ENCODE measurements around the gene ADCY9.

Gene ADCY9

DNA sequence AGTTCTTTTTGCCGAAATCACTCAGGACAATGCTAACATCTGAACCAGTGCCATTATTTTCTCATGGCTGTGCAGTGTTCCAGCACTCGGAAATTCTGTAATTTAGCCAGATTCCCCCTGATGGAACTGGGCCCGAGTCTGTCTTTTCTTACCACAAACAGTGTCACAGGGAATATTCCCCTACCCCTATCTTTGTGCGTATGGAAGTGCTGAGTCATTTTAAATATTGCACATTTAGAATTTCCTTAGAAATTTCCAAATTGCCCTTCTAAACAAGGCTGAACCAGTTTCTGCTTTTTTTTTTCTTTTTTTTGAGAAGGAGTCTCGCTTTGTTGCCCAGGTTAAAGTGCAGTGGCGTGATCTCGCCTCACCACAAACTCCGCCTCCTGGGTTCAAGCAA, 147.7 kb downstream of the ADCY9 start:
- TF ChIP-seq, protein P1, sequence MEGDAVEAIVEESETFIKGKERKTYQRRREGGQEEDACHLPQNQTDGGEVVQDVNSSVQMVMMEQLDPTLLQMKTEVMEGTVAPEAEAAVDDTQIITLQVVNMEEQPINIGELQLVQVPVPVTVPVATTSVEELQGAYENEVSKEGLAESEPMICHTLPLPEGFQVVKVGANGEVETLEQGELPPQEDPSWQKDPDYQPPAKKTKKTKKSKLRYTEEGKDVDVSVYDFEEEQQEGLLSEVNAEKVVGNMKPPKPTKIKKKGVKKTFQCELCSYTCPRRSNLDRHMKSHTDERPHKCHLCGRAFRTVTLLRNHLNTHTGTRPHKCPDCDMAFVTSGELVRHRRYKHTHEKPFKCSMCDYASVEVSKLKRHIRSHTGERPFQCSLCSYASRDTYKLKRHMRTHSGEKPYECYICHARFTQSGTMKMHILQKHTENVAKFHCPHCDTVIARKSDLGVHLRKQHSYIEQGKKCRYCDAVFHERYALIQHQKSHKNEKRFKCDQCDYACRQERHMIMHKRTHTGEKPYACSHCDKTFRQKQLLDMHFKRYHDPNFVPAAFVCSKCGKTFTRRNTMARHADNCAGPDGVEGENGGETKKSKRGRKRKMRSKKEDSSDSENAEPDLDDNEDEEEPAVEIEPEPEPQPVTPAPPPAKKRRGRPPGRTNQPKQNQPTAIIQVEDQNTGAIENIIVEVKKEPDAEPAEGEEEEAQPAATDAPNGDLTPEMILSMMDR (IDR thresholded peaks at IDR 0.05; ENCODE audit: insufficient read depth, low read length, missing control alignments), result no peak
- CTCF ChIA-PET, result interaction anchor here (0.9 kb wide), 1 partner anchor 285 kb away, joined by 4 read pairs; no protein-coding TSS in a partner anchor
- POLR2A ChIA-PET, result no interaction called here
- no peak overlapping the region for H3K4me3 ChIP-seq (ENCODE audit: low read depth, low read length)
- DNase-seq (ENCODE audit: low read depth, low spot score), result no peak

DNA sequence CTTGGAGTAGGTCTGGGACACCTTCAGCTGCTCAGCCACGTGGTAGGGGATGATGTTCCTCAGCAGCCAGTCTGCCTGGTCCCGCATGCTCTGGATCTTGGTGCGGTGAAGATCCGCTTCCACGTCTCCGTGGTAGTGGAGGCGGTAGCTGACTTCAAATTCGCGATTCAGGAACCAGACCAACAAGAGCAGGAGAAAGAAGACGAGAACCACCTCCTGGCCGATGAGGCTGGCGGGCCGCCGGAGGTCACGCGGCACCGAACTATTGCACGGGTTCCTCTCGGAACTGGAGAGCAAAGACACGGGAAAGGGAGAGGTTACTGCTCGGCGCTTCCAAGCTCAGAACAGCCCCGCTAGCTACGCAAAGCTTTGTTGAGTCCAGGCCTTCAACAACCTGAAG, 149.6 kb downstream of the ADCY9 start:
- TF ChIP-seq, protein P1 (IDR thresholded peaks at IDR 0.05; ENCODE audit: insufficient read depth, low read length, missing control alignments), result no peak
- no peak overlapping the region for H3K4me3 ChIP-seq (ENCODE audit: low read depth, low read length)
- ChIA-PET CTCF (interaction anchor here (0.8 to 1.6 kb wide), 3 partner anchors 8 to 28 kb away, joined by 3 to 4 read pairs (median 3); no protein-coding TSS in a partner anchor), POLR2A (no interaction called here)
- no peak for DNase-seq (ENCODE audit: low read depth, low spot score)

DNA sequence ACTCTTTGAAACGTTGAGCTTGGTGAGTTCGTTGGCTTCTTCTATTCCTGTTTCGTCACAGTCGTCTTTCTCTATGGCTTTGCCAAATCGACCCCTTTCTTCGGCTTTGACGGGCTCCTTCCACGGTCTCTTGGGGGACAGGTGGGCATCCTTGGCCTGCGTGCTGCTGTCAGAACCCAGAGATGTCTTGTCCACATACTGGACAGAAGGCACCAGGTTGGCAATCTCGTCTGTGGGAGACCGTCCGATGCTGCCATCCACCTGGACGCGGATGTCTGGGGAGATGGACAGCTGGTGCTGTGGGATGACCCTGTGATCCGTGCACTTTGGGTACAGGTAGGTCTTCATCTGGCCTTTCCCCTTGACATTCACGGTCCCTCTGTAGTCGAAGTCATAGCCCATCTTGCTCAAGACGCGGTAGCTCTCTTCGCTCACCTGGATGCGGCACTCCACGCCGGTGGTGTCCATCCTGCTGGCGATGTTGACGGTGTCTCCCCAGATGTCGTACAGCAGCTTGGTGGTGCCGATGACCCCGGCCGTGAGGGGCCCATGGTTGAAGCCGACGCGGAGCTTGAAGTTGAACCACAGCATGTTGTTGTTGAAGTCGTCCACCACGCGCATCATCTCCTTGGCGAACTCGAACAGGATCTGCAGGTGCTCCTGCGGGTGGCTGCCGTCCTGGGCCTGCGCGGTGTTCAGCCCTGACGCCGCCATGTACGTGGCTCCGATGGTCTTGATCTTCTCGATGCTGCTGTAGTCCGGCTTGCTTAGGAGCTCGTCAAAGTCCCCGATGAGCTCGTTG, 150.3 kb downstream of the ADCY9 start:
- H3K4me3 ChIP-seq (ENCODE audit: low read depth, low read length), result no peak overlapping the region
- ChIA-PET CTCF (interaction anchor here (1.1 to 1.6 kb wide), 3 partner anchors 9 to 288 kb away, joined by 3 to 4 read pairs (median 3); no protein-coding TSS in a partner anchor), POLR2A (no interaction called here)
- TF ChIP-seq, protein P1 (IDR thresholded peaks at IDR 0.05; ENCODE audit: insufficient read depth, low read length, missing control alignments), result no peak
- no peak for DNase-seq (ENCODE audit: low read depth, low spot score)

DNA sequence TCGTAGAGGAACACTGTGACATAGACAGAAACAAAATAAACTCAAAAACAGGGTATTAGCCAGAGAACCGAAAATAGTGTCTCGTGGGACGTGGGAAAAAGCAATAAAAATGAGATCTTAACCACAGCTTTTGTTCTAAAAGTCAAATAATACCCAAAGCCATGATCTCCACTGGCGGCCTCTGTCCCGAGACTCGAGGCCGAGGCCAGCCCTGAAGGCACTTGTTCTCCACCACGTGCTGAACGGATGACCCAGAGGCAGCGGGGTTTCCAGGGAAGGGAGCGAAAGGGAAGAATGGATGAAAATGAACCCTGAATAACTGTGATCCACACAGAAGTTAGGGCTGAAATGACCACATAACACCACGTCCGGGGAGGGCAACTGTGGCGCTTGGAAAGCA, 150.9 kb downstream of the ADCY9 start:
- TF ChIP-seq, protein P1 (IDR thresholded peaks at IDR 0.05; ENCODE audit: insufficient read depth, low read length, missing control alignments), result no peak
- ChIA-PET CTCF (interaction anchor here (1.1 kb wide), 1 partner anchor 289 kb away, joined by 3 read pairs; no protein-coding TSS in a partner anchor), POLR2A (no interaction called here)
- no peak for DNase-seq (ENCODE audit: low read depth, low spot score)
- H3K4me3 ChIP-seq (ENCODE audit: low read depth, low read length), result no peak overlapping the region

DNA sequence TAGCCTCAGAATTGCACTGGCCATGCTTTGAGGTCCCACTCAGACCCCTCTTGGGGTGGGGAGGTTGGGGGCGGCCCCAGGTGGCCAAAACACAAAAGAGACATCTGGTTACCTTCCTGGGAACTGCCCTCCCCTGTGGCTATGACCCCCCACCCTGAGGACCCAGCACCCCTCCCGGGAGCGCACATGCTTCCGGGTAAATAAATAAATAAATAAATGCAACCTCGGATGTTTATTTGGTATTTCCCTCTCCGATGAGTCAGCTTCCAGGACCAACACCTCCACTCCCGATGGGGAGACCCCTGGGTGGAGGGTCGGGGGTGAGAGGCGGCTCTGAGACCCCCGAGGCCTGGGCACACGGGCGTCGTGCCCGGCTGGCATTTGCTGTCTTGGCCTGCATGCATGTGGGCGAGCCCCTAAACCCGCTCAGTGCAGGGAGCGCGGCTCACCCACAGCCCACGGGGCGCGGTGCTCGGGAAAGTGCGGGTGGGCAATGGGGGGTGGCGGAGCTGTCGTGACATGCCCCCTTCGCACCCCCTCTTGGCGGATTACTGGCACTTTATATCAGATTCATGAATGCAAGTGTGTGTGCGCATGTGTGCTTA, 151.5 kb downstream of the ADCY9 start:
- DNase-seq (ENCODE audit: low read depth, low spot score), result no peak
- H3K4me3 ChIP-seq (ENCODE audit: low read depth, low read length), result no peak overlapping the region
- ChIA-PET POLR2A (no interaction called here), CTCF (interaction anchor here (1.3 kb wide), 1 partner anchor 25 kb away, joined by 4 read pairs; no protein-coding TSS in a partner anchor)
- TF ChIP-seq, protein P1 (IDR thresholded peaks at IDR 0.05; ENCODE audit: insufficient read depth, low read length, missing control alignments), result no peak
